Measurements from ENCODE around the gene COL5A1. TPM values are rescaled to one million over a fixed set of nuclear protein-coding genes. Genes with fewer than 3 reads are reported as not detected.
"Not testable (repeated sequence)": the region's sequence is repeated elsewhere in the genome, so short reads cannot be mapped to it uniquely, and the experiment has no call there.

Gene COL5A1
- total RNA-seq, 4 donors from 2014 or later, result 1.6 to 2.8 (median 2.3) TPM

DNA sequence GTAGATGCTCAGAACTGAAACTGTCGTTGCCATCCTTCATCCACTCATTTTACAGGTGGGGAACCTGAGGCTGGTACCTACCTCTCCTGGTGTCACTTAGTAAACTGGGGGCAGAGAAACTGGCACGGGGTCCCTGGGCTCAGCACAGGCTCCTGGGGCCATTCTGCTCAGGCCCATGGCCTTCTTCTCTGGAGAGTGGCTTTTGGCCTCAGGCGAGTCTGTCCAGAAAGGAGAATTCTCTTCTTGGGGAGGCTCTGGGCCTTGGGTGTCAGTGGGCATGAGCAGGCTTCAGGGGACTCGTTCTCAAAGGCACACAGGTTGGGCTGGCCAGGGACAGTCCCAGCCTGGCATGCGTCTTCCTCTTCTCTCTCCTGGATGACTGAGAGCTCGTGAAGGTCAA, 24.6 kb downstream of the COL5A1 start:
- H3K27me3 ChIP-seq, result peaks cover 4 to 16% (median 12%) of the 10 kb centered on the region in 3 donors
- no peaks in the 10 kb centered on the region for H3K4me1 ChIP-seq
- no peak overlapping the region for H3K4me3 ChIP-seq
- no peak overlapping the region for H3K27ac ChIP-seq
- no peaks in the 10 kb centered on the region for H3K9me3 ChIP-seq
- ATAC-seq, result no peak
- intact Hi-C loops (cut with DNase I; ENCODE audit: low total_unique reads) (no loop called here), in situ Hi-C loops (cut with MboI; ENCODE audit: low sequenced_read_pairs in 4 of 4) (no loop called here)
- H3K36me3 ChIP-seq, result no peaks in the 10 kb centered on the region
- TF ChIP-seq CTCF (IDR thresholded peaks at IDR 0.05 in 4 of 5, conservative IDR thresholded peaks at IDR 0.05 in 1 of 5), result no peak
- no peak for TF ChIP-seq POLR2A (IDR thresholded peaks at IDR 0.05)
- no peak for DNase-seq

DNA sequence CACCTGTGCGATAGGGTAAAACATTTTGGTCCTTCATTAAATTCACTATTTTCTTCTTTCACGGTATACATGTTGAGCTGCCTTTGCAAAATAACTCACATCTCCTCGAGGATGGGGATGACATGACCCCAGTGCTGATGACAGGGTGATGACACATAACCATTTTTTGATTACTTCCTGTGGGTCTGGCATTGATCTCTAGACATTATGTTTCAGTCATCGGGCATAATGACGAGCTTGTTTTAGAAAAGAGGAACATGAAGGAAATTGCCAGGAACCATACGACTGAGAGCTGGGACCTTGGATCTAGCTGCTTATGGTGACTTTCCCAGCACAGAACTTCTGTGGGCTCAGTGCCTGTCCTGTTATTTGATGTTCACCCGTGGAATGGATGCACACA, 25.2 kb downstream of the COL5A1 start:
- H3K9me3 ChIP-seq, result no peaks in the 10 kb centered on the region
- intact Hi-C loops (cut with DNase I; ENCODE audit: low total_unique reads) (no loop called here), in situ Hi-C loops (cut with MboI; ENCODE audit: low sequenced_read_pairs in 4 of 4) (no loop called here)
- no peaks in the 10 kb centered on the region for H3K36me3 ChIP-seq
- H3K4me1 ChIP-seq, result no peaks in the 10 kb centered on the region
- H3K4me3 ChIP-seq, result no peak overlapping the region
- H3K27ac ChIP-seq, result no peak overlapping the region
- TF ChIP-seq CTCF (IDR thresholded peaks at IDR 0.05 in 4 of 5, conservative IDR thresholded peaks at IDR 0.05 in 1 of 5) (no peak), POLR2A (IDR thresholded peaks at IDR 0.05) (no peak)
- H3K27me3 ChIP-seq, result peaks cover 0 to 10% (median 9%) of the 10 kb centered on the region in 3 donors
- DNase-seq (no peak), ATAC-seq (no peak)

- H3K4me3 ChIP-seq; H3K27ac ChIP-seq; H3K27me3 ChIP-seq; H3K4me1 ChIP-seq; DNase-seq; H3K36me3 ChIP-seq; intact Hi-C loops (cut with DNase I; ENCODE audit: low total_unique reads); H3K9me3 ChIP-seq; ATAC-seq; in situ Hi-C loops (cut with MboI; ENCODE audit: low sequenced_read_pairs in 4 of 4): not testable (repeated sequence)
Measured at GRCh38 chr9:134668977-134669376, 27.4 kb downstream of the COL5A1 start.

DNA sequence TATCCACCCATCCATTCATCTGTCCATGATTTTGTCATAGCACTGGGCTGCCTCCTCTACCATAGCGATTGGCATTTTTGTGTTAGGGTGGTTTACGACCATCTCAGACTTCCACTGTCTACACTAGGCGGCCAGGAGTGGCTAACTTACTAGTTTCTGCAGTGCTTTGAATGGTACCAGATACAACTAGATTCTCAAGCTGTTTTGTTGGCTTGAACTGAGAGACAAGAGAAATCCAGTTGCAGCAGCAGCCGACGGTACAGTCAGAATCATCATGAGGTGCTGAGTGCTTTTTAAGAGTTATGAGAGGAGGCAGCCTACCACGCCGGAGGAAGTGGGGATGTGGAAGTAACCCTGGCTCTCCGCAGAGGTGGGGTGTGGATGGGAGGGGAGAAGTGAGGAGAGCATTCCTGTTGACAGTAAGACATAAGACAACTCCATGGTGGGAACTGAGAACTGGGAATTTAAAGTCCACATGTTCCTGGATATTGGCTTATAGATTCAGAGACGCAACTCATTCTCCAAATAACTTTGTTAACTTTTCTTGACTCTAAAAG, 27.9 kb downstream of the COL5A1 start:
- DNase-seq, result no peak
- in situ Hi-C loops (cut with MboI; ENCODE audit: low sequenced_read_pairs in 4 of 4), result no loop called here
- intact Hi-C loops (cut with DNase I; ENCODE audit: low total_unique reads), result no loop called here

GRCh38 chr9:134670042-134670525, 28.5 kb downstream of the COL5A1 start:
- TF ChIP-seq CTCF (IDR thresholded peaks at IDR 0.05 in 4 of 5, conservative IDR thresholded peaks at IDR 0.05 in 1 of 5), result no peak
- TF ChIP-seq POLR2A (IDR thresholded peaks at IDR 0.05), result no peak
- Histone ChIP-seq H3K4me3 (no peak overlapping the region), H3K27me3 (no peaks in the 10 kb centered on the region), H3K27ac (no peak overlapping the region), H3K36me3 (no peaks in the 10 kb centered on the region), H3K9me3 (no peaks in the 10 kb centered on the region), H3K4me1 (no peaks in the 10 kb centered on the region)
- ATAC-seq (no peak), DNase-seq (no peak)
- in situ Hi-C loops (cut with MboI; ENCODE audit: low sequenced_read_pairs in 4 of 4) (no loop called here), intact Hi-C loops (cut with DNase I; ENCODE audit: low total_unique reads) (no loop called here)

More for the DNA sequence above, 27.9 kb downstream of the COL5A1 start:
- no peak for TF ChIP-seq POLR2A (IDR thresholded peaks at IDR 0.05)
- ATAC-seq, result no peak
- Histone ChIP-seq H3K36me3 (no peaks in the 10 kb centered on the region), H3K9me3 (no peaks in the 10 kb centered on the region), H3K4me3 (no peak overlapping the region), H3K4me1 (no peaks in the 10 kb centered on the region), H3K27me3 (peaks cover 0 to under 1% (median 0%) of the 10 kb centered on the region in 3 donors), H3K27ac (no peak overlapping the region)

GRCh38 chr9:134670851-134671281, 29.3 kb downstream of the COL5A1 start:
- TF ChIP-seq CTCF (IDR thresholded peaks at IDR 0.05 in 4 of 5, conservative IDR thresholded peaks at IDR 0.05 in 1 of 5), result no peak
- TF ChIP-seq POLR2A (IDR thresholded peaks at IDR 0.05), result no peak
- Histone ChIP-seq H3K4me3 (no peak overlapping the region), H3K9me3 (no peaks in the 10 kb centered on the region), H3K4me1 (no peaks in the 10 kb centered on the region), H3K36me3 (no peaks in the 10 kb centered on the region), H3K27ac (no peak overlapping the region), H3K27me3 (no peaks in the 10 kb centered on the region)
- in situ Hi-C loops (cut with MboI; ENCODE audit: low sequenced_read_pairs in 4 of 4), result no loop called here
- intact Hi-C loops (cut with DNase I; ENCODE audit: low total_unique reads), result no loop called here
- ATAC-seq (no peak), DNase-seq (no peak)
